ENCODE data around the gene PEX11B. TPM values are rescaled to one million over a fixed set of nuclear protein-coding genes. Genes with fewer than 3 reads are reported as not detected.

The PEX11B gene
- total and polyA plus RNA-seq, 2 of the 8 experiments (the other 6 are each of a cell fraction or from before 2014, with no cell fraction given) = 9.1 to 15.1 TPM

GRCh38 chr1:145955436-145955835, 36.9 kb upstream of the PEX11B start:
- no peak overlapping the region for H3K4ac ChIP-seq (replicated peaks; ENCODE audit: insufficient read length, low read depth, low read length)
- H3K36me3 ChIP-seq (ENCODE audit: control insufficient read depth in 2 of 4, insufficient read depth in 4 of 4, low read length in 3 of 4) = no peaks in the 10 kb centered on the region
- DNase-seq (ENCODE audit: low read depth in 1 of 2, low spot score in 2 of 2) = no peak
- peaks cover 0 to 8% (median 0%) of the 10 kb centered on the region in 4 experiments; a peak in 3 of 7 replicates for H3K4me1 ChIP-seq (replicated peaks in 1 of 4; ENCODE audit: control insufficient read depth in 3 of 4, insufficient read depth in 4 of 4, low read length in 3 of 4)
- no peaks in the 10 kb centered on the region for H3K79me2 ChIP-seq (ENCODE audit: control insufficient read depth in 1 of 2, insufficient read depth in 2 of 2, low read length in 2 of 2)
- no peak overlapping the region for H2BK120ac ChIP-seq (replicated peaks; ENCODE audit: low read depth, low read length)
- 69% methylated on average over 2 of the region's 2 CpGs; no CpG with 5 or more reads in 1 of the 2 experiments for WGBS, 2 experiments (ENCODE audit: extremely low coverage in 1 of 2, insufficient coverage in 1 of 2, insufficient read length in 1 of 2, insufficient replicate concordance in 2 of 2, low coverage in 1 of 2, low lambda C conversion rate in 2 of 2, missing lambda C conversion rate in 1 of 2)
- peaks cover 0 to 2% of the 10 kb centered on the region in 2 experiments for H4K20me1 ChIP-seq (replicated peaks in 1 of 2; ENCODE audit: control insufficient read depth in 1 of 2, insufficient read depth in 2 of 2, low read length in 2 of 2)
- no peak overlapping the region for H4K91ac ChIP-seq (replicated peaks; ENCODE audit: insufficient read length, low read length)
- H4K5ac ChIP-seq (ENCODE audit: insufficient read length, low read depth, low read length) = no peak overlapping the region
- no peak overlapping the region for H2BK5ac ChIP-seq (ENCODE audit: low read depth, low read length)
- no peak for FAIRE-seq
- no peak overlapping the region for H3K18ac ChIP-seq (ENCODE audit: extremely low read depth, low read length)
- ChIA-PET POLR2A (ENCODE audit: partially characterized antibody) (interaction anchor here (0.7 kb wide), 1 partner anchor 29 kb away, joined by 3 read pairs; no protein-coding TSS in a partner anchor), CTCF (ENCODE audit: partially characterized antibody) (no interaction called here)
- H2BK20ac ChIP-seq (ENCODE audit: low read length) = no peak overlapping the region
- no peak overlapping the region for H4K8ac ChIP-seq (ENCODE audit: extremely low read depth, insufficient read depth, low read length)
- no peak overlapping the region for H3K23ac ChIP-seq (ENCODE audit: insufficient read length)
- H3K9me3 ChIP-seq (ENCODE audit: insufficient read depth in 2 of 2, low read depth in 1 of 2, low read length in 1 of 2) = no peaks in the 10 kb centered on the region
- no peak overlapping the region for H3K27ac ChIP-seq (ENCODE audit: low read depth, low read length)
- H3K4me3 ChIP-seq (ENCODE audit: extremely low read depth in 1 of 4, insufficient read depth in 2 of 4, low read depth in 3 of 4, low read length in 4 of 4) = no peak overlapping the region
- no peaks in the 10 kb centered on the region for H3K79me1 ChIP-seq (ENCODE audit: low read depth, low read length)
- no peak overlapping the region for H2BK12ac ChIP-seq (ENCODE audit: low read depth, low read length)
- H2AFZ ChIP-seq (ENCODE audit: low read length) = no peak overlapping the region
- H3K27me3 ChIP-seq (replicated peaks in 1 of 4; ENCODE audit: control insufficient read depth in 3 of 4, extremely low read depth in 1 of 4, insufficient read depth in 3 of 4, low read length in 3 of 4) = peaks cover 5 to 47% (median 34%) of the 10 kb centered on the region in 4 experiments
- H3K9ac ChIP-seq (replicated peaks in 1 of 4; ENCODE audit: extremely low read depth in 1 of 4, low read depth in 3 of 4, low read length in 3 of 4) = no peak overlapping the region
- no peak overlapping the region for H3K14ac ChIP-seq (ENCODE audit: insufficient read length)
- peaks cover 6% of the 10 kb centered on the region for H3K23me2 ChIP-seq (ENCODE audit: low read depth, low read length)
- H2BK15ac ChIP-seq (ENCODE audit: low read length) = no peak overlapping the region
- no peak overlapping the region for H3K56ac ChIP-seq (replicated peaks; ENCODE audit: insufficient read length, low read depth, low read length)
- no peak overlapping the region for H3K4me2 ChIP-seq (ENCODE audit: insufficient read depth in 1 of 2, low read depth in 2 of 2, low read length in 2 of 2)
- no peak overlapping the region for H2AK5ac ChIP-seq (ENCODE audit: low read depth, low read length)
- TF ChIP-seq POLR2AphosphoS5 (IDR thresholded peaks at IDR 0.05; ENCODE audit: low read depth, low read length) (no peak), KDM1A (IDR thresholded peaks at IDR 0.05; ENCODE audit: borderline replicate concordance, low read length) (no peak), SRF (IDR thresholded peaks at IDR 0.05; ENCODE audit: low read depth, low read length) (no peak), E2F6 (IDR thresholded peaks at IDR 0.05) (no peak), SUZ12 (IDR thresholded peaks at IDR 0.05; ENCODE audit: low read length) (no peak), PHF8 (conservative IDR thresholded peaks at IDR 0.05; ENCODE audit: low read depth, low read length) (no peak), CREB1 (IDR thresholded peaks at IDR 0.05) (no peak), POU5F1 (IDR thresholded peaks at IDR 0.05; ENCODE audit: low read depth, low read length) (no peak), USF2 (IDR thresholded peaks at IDR 0.05; ENCODE audit: low read length) (no peak), RBBP5 (IDR thresholded peaks at IDR 0.05; ENCODE audit: borderline replicate concordance, low read depth, low read length) (no peak), ATF2 (IDR thresholded peaks at IDR 0.05; ENCODE audit: low read length) (no peak)
